Osteoblast (primary cell): ENCODE data around the gene TCERG1L. TPM values are rescaled to one million over a fixed set of nuclear protein-coding genes. Genes with fewer than 3 reads are reported as not detected.
A peak's percentile ranks its signal among the peaks of the same experiment; 100 is the strongest.
"Not testable (repeated sequence)": the region's sequence is repeated elsewhere in the genome, so short reads cannot be mapped to it uniquely, and the experiment has no call there.

ENCODE experiments used
- DNase-seq: peaks from one replicate; pipeline ENCODE4 v3.0.0; 2011; ENCODE audit warnings: low spot score, mixed read lengths; ENCODE audit not compliant: insufficient read length; ENCODE audit errors: missing footprints
- H2AFZ ChIP-seq: 2 replicates; pipeline ENCODE4 v1.6.0; 2011; ENCODE audit warnings: mild to moderate bottlenecking, low read length
- H3K27ac ChIP-seq: 2 replicates; pipeline ENCODE4 v1.5.1; 2011; ENCODE audit warnings: mild to moderate bottlenecking, low read depth, low read length, moderate library complexity
- H3K27me3 ChIP-seq: 2 replicates; pipeline ENCODE4 v1.6.0; 2012; ENCODE audit warnings: mild to moderate bottlenecking, control low read depth, inconsistent platforms, low read length, moderate library complexity; ENCODE audit not compliant: insufficient read depth
- H3K36me3 ChIP-seq: 2 replicates; pipeline ENCODE4 v1.5.1; 2011; ENCODE audit warnings: mild to moderate bottlenecking, low read length, control low read depth, moderate library complexity; ENCODE audit not compliant: insufficient read depth
- H3K4me1 ChIP-seq: 2 replicates; pipeline ENCODE4 v1.5.1; 2011; ENCODE audit warnings: mild to moderate bottlenecking, low read length, control low read depth, moderate library complexity; ENCODE audit not compliant: insufficient read depth
- H3K4me2 ChIP-seq: 2 replicates; pipeline ENCODE4 v1.6.0; 2011; ENCODE audit warnings: mild to moderate bottlenecking, low read length; ENCODE audit not compliant: insufficient read depth
- H3K4me3 ChIP-seq: fragments of 200-600 bp; sonication (generic); 3 replicates; pipeline ENCODE4 v1.5.1; 2012; ENCODE audit warnings: mild to moderate bottlenecking, low read length, inconsistent platforms; ENCODE audit not compliant: insufficient read depth
- H3K79me2 ChIP-seq: 2 replicates; pipeline ENCODE4 v1.6.0; 2012; ENCODE audit warnings: mild to moderate bottlenecking, low read length, control low read depth, inconsistent platforms; ENCODE audit not compliant: insufficient read depth
- H3K9me3 ChIP-seq: 2 replicates; pipeline ENCODE4 v1.5.1; 2011; ENCODE audit warnings: low read depth, low read length, control low read depth
- H4K20me1 ChIP-seq: 2 replicates; pipeline ENCODE4 v1.6.0; 2012; ENCODE audit warnings: mild to moderate bottlenecking, low read length, control low read depth; ENCODE audit not compliant: insufficient read depth
- total RNA-seq: library from RNA; depleted of rRNA; stranded (reverse); fragments of >200 nt; gene quantifications from 2 replicates; pipeline ENCODE4 v1.2.3, GENCODE V29; 2012
- TF ChIP-seq, protein P1 (sequence below): IDR thresholded peaks from 2 replicates; pipeline ENCODE4 v1.5.1; 2011; ENCODE audit warnings: mild to moderate bottlenecking, low read depth, low read length, moderate library complexity; ENCODE audit errors: extremely low read depth

Gene TCERG1L
- total RNA-seq, 1 donor: under 0.01 TPM

DNA sequence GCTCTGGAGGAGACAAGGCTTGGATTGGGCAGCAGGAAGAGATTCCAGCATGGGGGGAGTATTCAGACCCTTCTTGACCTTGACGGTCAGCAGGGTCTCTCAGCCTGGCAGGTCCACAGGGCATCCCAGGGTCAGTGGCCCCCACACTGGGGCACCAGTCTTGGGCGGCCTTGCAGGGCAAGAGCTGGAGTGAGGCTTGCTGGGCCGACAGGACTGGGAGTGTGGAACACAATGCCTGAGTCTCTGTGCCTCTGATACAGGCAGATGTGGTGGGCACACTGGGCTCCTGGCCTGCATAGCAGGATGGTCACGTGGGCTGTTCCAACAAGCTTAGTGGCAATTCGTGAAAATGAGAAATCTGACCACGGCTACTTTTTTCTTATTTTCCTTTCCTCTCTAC, 229.7 kb downstream of the TCERG1L start:
- Histone ChIP-seq H2AFZ (no peak overlapping the region), H3K4me3 (no peak overlapping the region), H3K36me3 (no peaks in the 10 kb centered on the region), H3K27ac (no peak overlapping the region), H3K9me3 (no peaks in the 10 kb centered on the region), H3K4me2 (no peak overlapping the region), H3K79me2 (no peaks in the 10 kb centered on the region), H3K4me1 (no peaks in the 10 kb centered on the region), H3K27me3 (no peaks in the 10 kb centered on the region), H4K20me1 (no peaks in the 10 kb centered on the region)
- peak; percentile 61 for DNase-seq
- TF ChIP-seq, protein P1, sequence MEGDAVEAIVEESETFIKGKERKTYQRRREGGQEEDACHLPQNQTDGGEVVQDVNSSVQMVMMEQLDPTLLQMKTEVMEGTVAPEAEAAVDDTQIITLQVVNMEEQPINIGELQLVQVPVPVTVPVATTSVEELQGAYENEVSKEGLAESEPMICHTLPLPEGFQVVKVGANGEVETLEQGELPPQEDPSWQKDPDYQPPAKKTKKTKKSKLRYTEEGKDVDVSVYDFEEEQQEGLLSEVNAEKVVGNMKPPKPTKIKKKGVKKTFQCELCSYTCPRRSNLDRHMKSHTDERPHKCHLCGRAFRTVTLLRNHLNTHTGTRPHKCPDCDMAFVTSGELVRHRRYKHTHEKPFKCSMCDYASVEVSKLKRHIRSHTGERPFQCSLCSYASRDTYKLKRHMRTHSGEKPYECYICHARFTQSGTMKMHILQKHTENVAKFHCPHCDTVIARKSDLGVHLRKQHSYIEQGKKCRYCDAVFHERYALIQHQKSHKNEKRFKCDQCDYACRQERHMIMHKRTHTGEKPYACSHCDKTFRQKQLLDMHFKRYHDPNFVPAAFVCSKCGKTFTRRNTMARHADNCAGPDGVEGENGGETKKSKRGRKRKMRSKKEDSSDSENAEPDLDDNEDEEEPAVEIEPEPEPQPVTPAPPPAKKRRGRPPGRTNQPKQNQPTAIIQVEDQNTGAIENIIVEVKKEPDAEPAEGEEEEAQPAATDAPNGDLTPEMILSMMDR: no peak

DNA sequence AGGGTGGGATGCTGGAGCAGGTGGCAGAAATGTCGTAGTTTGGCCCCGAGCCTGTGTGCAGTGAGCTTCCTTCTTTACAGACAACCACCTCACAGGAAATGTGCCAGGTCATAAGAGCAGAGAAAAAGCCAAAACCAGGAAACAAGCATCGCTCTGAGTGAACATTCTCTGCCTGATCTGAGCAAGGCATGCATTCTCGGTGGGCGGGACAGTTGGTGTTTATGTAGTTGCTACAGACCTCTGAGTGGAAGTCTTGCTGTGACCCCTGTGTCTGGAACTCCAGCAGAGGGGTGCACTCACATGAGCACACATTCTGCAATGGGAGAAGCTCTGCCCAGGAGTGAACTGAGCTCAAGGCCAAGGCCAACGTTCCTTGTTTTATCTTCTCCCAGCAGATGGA, 230.1 kb downstream of the TCERG1L start:
- no peaks in the 10 kb centered on the region for H3K9me3 ChIP-seq

DNA sequence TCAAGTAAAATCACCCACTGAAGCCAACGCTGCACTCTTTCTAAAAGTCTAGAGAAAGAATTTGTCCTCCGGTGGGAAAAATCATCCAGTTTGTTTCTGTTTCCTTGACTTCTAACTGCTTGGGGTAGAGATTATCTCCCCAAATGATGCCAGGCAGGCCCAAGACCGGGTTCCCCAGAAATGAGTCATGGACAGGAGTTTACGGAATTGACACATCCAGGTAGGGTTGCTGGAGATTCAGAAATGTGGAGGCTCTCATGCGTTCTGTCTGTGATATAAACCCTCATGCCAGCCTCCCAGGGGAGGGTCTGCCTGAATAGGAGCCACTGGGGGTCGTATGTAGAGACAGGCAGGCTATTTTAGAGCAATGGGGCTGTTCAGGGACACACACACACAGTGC, 230.9 kb downstream of the TCERG1L start:
- Histone ChIP-seq H2AFZ (no peak overlapping the region), H4K20me1 (no peaks in the 10 kb centered on the region), H3K4me1 (no peaks in the 10 kb centered on the region), H3K79me2 (no peaks in the 10 kb centered on the region), H3K4me2 (no peak overlapping the region), H3K27ac (no peak overlapping the region), H3K36me3 (no peaks in the 10 kb centered on the region), H3K4me3 (no peak overlapping the region), H3K9me3 (no peaks in the 10 kb centered on the region), H3K27me3 (no peaks in the 10 kb centered on the region)
- DNase-seq: no peak
- TF ChIP-seq, protein P1: no peak

More for the DNA sequence above, 230.1 kb downstream of the TCERG1L start:
- H3K79me2 ChIP-seq: no peaks in the 10 kb centered on the region
- H3K27me3 ChIP-seq: no peaks in the 10 kb centered on the region
- no peaks in the 10 kb centered on the region for H3K36me3 ChIP-seq
- no peak overlapping the region for H3K27ac ChIP-seq
- no peak overlapping the region for H3K4me3 ChIP-seq
- TF ChIP-seq, protein P1: no peak
- H3K4me2 ChIP-seq: no peak overlapping the region
- DNase-seq: no peak
- H2AFZ ChIP-seq: no peak overlapping the region
- no peaks in the 10 kb centered on the region for H4K20me1 ChIP-seq
- no peaks in the 10 kb centered on the region for H3K4me1 ChIP-seq

DNA sequence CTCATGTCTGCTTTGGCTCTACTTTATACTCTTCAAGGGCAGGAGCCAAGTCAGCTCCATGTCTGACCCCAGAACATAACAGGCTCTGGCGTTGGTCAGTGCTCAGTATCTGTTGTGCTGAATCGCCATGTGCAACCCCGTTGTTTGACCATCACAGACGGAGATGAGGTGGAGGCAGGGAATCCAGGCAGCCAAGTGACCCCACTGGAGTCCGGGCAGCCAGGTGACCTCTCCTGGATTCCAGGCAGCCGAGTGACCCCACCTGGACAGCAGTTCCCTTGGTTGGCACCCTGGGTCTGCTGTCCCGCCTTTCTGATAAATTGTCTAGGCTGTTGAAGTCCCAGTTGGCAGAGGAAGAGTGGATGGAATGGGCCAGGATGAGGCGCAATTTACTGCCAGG, 232.2 kb downstream of the TCERG1L start:
- H2AFZ ChIP-seq: no peak overlapping the region
- H3K4me2 ChIP-seq: no peak overlapping the region
- TF ChIP-seq, protein P1: no peak
- H3K27ac ChIP-seq: no peak overlapping the region
- no peaks in the 10 kb centered on the region for H4K20me1 ChIP-seq
- H3K4me1 ChIP-seq: no peaks in the 10 kb centered on the region
- DNase-seq: no peak
- H3K79me2 ChIP-seq: no peaks in the 10 kb centered on the region
- no peak overlapping the region for H3K4me3 ChIP-seq
- H3K9me3 ChIP-seq: no peaks in the 10 kb centered on the region
- no peaks in the 10 kb centered on the region for H3K36me3 ChIP-seq
- no peaks in the 10 kb centered on the region for H3K27me3 ChIP-seq

DNA sequence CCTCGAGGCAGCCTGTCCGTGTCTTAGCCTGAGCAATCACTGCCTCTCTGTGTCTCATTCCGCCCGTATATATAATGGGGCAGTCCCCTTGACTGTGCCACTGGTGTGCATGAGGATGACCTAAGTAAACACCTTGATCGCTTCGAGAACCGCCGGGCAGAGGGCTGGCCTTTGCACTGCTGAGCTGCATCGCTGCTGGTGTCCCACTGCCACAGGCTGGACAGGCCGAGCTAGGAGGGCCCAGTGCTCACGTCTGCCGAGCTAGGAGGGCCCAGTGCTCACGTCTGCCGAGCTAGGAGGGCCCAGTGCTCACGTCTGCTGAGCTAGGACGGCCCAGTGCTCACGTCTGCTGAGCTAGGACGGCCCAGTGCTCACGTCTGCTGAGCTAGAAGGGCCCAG, 232.6 kb downstream of the TCERG1L start:
- H3K4me3 ChIP-seq, H3K27me3 ChIP-seq, H3K4me2 ChIP-seq, H3K27ac ChIP-seq, H2AFZ ChIP-seq, H3K36me3 ChIP-seq, DNase-seq, H4K20me1 ChIP-seq, H3K4me1 ChIP-seq, H3K79me2 ChIP-seq, H3K9me3 ChIP-seq: not testable (repeated sequence)
